GM04503 (cell line): ENCODE measurements around the gene ARRDC2.

ENCODE experiments used
- DNase-seq: peaks from one replicate; pipeline ENCODE4 v3.0.0-alpha.2; 2012; ENCODE audit warnings: low read depth

The ARRDC2 gene

GRCh38 chr19:18058208-18059009, 50.4 kb downstream of the ARRDC2 start:
- DNase-seq: no peak

GRCh38 chr19:18059297-18059696, 51.3 kb downstream of the ARRDC2 start:
- DNase-seq: no peak

DNA sequence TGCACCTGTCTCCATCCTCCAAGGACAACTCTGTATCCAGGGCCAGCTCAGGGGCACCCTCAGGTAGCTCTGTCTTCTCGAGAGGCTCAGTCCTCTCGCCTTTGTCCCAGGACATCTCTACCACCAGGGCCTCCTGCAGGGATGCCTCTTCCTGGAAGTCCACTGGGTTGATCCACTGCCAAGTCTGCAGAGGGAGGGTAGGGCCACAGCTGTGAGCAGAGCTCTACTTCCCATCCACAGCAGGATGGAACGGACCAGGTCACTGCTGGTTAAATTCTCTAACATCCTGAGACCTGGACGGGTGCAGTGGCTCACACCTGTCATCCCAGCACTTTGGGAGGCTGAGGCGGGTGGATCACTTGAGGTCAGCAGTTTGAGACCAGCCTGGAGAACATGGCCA, 51.9 kb downstream of the ARRDC2 start:
- DNase-seq: no peak

DNA sequence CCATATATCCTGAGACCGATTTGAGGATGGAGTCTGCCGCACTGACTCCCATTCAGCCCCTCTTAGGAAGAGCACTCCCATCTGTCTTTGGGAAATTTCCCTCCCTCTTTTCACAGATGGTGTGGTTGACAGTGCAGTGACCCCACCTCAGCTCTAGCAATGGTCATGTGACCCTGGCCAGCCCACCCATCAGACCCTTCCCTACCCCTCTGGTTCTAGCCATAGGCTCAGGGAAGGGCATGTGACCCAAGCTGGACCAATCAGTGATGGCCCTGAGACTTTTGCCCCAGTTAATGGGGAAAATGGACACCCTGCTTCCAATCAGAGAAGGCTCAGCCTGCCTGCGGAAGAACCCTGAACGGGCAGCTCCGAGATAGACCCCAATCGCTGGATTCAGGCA, 52.5 kb downstream of the ARRDC2 start:
- no peak for DNase-seq

DNA sequence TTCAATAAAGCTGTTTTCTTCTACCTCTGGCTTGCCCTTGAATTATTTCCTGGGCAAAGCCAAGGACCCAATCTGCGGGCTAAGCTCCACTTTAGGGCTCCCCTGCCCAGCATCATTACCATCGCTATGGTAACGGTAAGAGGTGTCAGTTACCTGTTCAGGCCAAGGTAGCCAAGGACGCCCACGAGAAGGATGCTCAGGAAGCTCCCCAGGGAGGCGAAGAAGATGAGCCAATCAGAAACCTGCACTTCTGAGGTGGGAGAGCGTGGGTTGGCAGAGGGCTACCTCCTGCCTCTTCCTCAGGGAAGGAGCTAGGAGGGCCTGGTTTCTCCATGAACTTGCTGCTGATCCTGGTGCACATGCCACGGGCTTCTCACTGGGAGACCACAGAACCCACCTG, 54.1 kb downstream of the ARRDC2 start:
- no peak for DNase-seq

DNA sequence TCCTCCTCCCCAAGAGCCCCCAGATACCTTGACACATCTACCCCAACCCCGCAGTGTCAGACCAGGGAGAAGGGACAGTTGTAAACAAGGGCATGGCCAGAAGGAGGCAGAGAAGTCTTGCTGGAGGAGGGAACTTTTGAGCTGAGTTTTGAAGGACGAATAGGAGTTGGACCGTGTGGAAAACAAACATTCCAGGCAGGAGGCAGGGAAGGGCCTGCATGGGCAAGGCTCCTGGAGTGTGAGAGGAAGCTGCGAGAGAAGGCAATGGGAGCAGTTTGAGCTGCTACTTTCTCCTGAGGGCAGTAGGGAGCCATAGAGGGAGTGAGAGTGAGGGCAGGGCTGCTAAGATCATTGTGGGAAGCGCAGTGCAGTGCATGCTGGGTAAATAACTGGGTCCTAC, 55.5 kb downstream of the ARRDC2 start:
- no peak for DNase-seq
